DND-41 (cell line): ENCODE results near the gene NUMBL.

ENCODE experiments used
- EZH2 ChIP-seq: IDR thresholded peaks from 3 replicates; pipeline ENCODE4 v1.6.1; 2012; ENCODE audit warnings: borderline replicate concordance, low read depth, mild to moderate bottlenecking, moderate library complexity, low read length, inconsistent platforms; ENCODE audit not compliant: severe bottlenecking
- TF ChIP-seq, protein P1 (sequence below): IDR thresholded peaks from 2 replicates; pipeline ENCODE4 v1.5.1; 2012; ENCODE audit warnings: borderline replicate concordance, low read length, moderate library complexity, mild to moderate bottlenecking; ENCODE audit not compliant: poor library complexity, severe bottlenecking; ENCODE audit errors: extremely low read depth

- TF ChIP-seq, protein P1, sequence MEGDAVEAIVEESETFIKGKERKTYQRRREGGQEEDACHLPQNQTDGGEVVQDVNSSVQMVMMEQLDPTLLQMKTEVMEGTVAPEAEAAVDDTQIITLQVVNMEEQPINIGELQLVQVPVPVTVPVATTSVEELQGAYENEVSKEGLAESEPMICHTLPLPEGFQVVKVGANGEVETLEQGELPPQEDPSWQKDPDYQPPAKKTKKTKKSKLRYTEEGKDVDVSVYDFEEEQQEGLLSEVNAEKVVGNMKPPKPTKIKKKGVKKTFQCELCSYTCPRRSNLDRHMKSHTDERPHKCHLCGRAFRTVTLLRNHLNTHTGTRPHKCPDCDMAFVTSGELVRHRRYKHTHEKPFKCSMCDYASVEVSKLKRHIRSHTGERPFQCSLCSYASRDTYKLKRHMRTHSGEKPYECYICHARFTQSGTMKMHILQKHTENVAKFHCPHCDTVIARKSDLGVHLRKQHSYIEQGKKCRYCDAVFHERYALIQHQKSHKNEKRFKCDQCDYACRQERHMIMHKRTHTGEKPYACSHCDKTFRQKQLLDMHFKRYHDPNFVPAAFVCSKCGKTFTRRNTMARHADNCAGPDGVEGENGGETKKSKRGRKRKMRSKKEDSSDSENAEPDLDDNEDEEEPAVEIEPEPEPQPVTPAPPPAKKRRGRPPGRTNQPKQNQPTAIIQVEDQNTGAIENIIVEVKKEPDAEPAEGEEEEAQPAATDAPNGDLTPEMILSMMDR = no peak
- TF ChIP-seq EZH2 = no peak
Measured at GRCh38 chr19:40685563-40685962, 4.9 kb downstream of the NUMBL start.
